ENCODE results near the gene ATF6. TPM values are rescaled to one million over a fixed set of nuclear protein-coding genes. Genes with fewer than 3 reads are reported as not detected.

The ATF6 gene
- total and polyA plus RNA-seq, 9 of the 15 experiments (the other 6 are each of a cell fraction or from before 2014, with no cell fraction given): 11.7 to 32.4 (median 20.4) TPM

- TF ChIP-seq MGA (IDR thresholded peaks at IDR 0.05) (peak; percentile 28), EP300 (IDR thresholded peaks at IDR 0.05; ENCODE audit: low read length) (no peak), ZNF696 (CRISPR knock-in tag; conservative IDR thresholded peaks at IDR 0.05) (no peak), TBP (optimal IDR thresholded peaks at IDR 0.05; ENCODE audit: low read depth, low read length) (peak; percentile 70), NFXL1 (CRISPR knock-in tag; IDR thresholded peaks at IDR 0.05) (no peak), CTBP1 (IDR thresholded peaks at IDR 0.05; ENCODE audit: borderline replicate concordance) (peak; percentile 56), ZNF384 (IDR thresholded peaks at IDR 0.05; ENCODE audit: low read depth, low read length) (no peak), BACH1 (tag; IDR thresholded peaks at IDR 0.05) (no peak), ZNF778 (CRISPR knock-in tag; IDR thresholded peaks at IDR 0.05) (no peak), KAT8 (IDR thresholded peaks at IDR 0.05; ENCODE audit: low read depth) (no peak), ARID3A (IDR thresholded peaks at IDR 0.05; ENCODE audit: borderline replicate concordance, low read depth, low read length) (no peak), THRAP3 (IDR thresholded peaks at IDR 0.05; ENCODE audit: borderline replicate concordance) (no peak), BMI1 (IDR thresholded peaks at IDR 0.05; ENCODE audit: low read length) (no peak)
- TF ChIP-seq, protein P1, sequence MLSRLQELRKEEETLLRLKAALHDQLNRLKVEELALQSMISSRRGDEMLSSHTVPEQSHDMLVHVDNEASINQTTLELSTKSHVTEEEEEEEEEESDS (CRISPR knock-in tag; IDR thresholded peaks at IDR 0.05): no peak
- TF ChIP-seq, protein P2, sequence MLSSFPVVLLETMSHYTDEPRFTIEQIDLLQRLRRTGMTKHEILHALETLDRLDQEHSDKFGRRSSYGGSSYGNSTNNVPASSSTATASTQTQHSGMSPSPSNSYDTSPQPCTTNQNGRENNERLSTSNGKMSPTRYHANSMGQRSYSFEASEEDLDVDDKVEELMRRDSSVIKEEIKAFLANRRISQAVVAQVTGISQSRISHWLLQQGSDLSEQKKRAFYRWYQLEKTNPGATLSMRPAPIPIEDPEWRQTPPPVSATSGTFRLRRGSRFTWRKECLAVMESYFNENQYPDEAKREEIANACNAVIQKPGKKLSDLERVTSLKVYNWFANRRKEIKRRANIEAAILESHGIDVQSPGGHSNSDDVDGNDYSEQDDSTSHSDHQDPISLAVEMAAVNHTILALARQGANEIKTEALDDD (IDR thresholded peaks at IDR 0.05): no peak
These were observed 39.5 kb upstream of the ATF6 start (continued) for GRCh38 chr1:161726473-161727255.
